Gastroesophageal sphincter (tissue), 2 donors: ENCODE data around the gene CPNE6.
"Not testable (repeated sequence)": the region's sequence is repeated elsewhere in the genome, so short reads cannot be mapped to it uniquely, and the experiment has no call there.

Source experiments
- POLR2A ChIP-seq, 2 donors: fragments of 450-650 bp; IDR thresholded peaks; one replicate each; pipeline ENCODE4 v1.6.1; 2017; ENCODE audit warnings: antibody characterized with exemption in 2 of 2, mild to moderate bottlenecking in 2 of 2, moderate library complexity in 1 of 2
- POLR2AphosphoS5 ChIP-seq: sonication (generic); formaldehyde crosslinking; IDR thresholded peaks from one replicate; pipeline ENCODE4 v1.6.1; 2017; ENCODE audit warnings: antibody characterized with exemption

- not testable (repeated sequence) for TF ChIP-seq POLR2AphosphoS5; POLR2A (IDR thresholded peaks at IDR 0.05)
These were observed 35.6 kb upstream of the CPNE6 start for GRCh38 chr14:24035769-24036168.
